WTC11 (cell line): ENCODE results near the gene PDE4A. TPM values are rescaled to one million over a fixed set of nuclear protein-coding genes. Genes with fewer than 3 reads are reported as not detected.
"Not testable (repeated sequence)": the region's sequence is repeated elsewhere in the genome, so short reads cannot be mapped to it uniquely, and the experiment has no call there.

Experiments
- ATAC-seq: fragments of 200-7000 bp; cut with Tn5 transposase; 2 replicates; pipeline ENCODE4 v1.10.0; 2021; ENCODE audit warnings: mild to moderate bottlenecking, moderate library complexity
- CTCF ChIA-PET: fragments of 300-600 bp; sonication (Branson Sonifier 250); formaldehyde crosslinking; loops from one replicate; lab custom pipeline; 2021; ENCODE audit warnings: antibody characterized with exemption; lab: Charles Lee
- POLR2A ChIA-PET: fragments of 350-600 bp; sonication (Branson Sonifier 250); formaldehyde crosslinking; loops from one replicate; lab custom pipeline; 2021; ENCODE audit warnings: antibody characterized with exemption; lab: Charles Lee
- DNase-seq: peaks from one replicate; pipeline ENCODE4 v3.0.0; 2021; ENCODE audit warnings: low spot score
- H3K27ac Mint-ChIP-seq: 2 replicates; pipeline ENCODE4 v1.8.0; 2021; ENCODE audit warnings: mixed read lengths
- H3K27me3 Mint-ChIP-seq: 2 replicates; pipeline ENCODE4 v1.8.0; 2021; ENCODE audit warnings: low read depth, mild to moderate bottlenecking, moderate library complexity, mixed read lengths
- H3K36me3 Mint-ChIP-seq: 2 replicates; pipeline ENCODE4 v1.8.0; 2021; ENCODE audit warnings: mixed read lengths
- H3K4me1 Mint-ChIP-seq: 2 replicates; pipeline ENCODE4 v1.8.0; 2022; ENCODE audit warnings: mixed read lengths
- H3K4me3 Mint-ChIP-seq: 2 replicates; pipeline ENCODE4 v1.8.0; 2021; ENCODE audit warnings: mild to moderate bottlenecking, moderate library complexity, mixed read lengths
- H3K9me3 Mint-ChIP-seq: 2 replicates; pipeline ENCODE4 v1.8.0; 2021; ENCODE audit warnings: mixed read lengths
- AR ChIP-seq: fragments of 250-450 bp; sonication (Bioruptor Pico); IDR thresholded peaks from 2 replicates; pipeline ENCODE4 v1.9.0; 2021; ENCODE audit warnings: mild to moderate bottlenecking
- E2F5 ChIP-seq: sonication (generic); formaldehyde crosslinking; IDR thresholded peaks from 2 replicates; pipeline ENCODE4 v1.8.1; 2022; ENCODE audit warnings: mild to moderate bottlenecking, moderate library complexity, missing genetic modification reagents
- ETV6 ChIP-seq: sonication (generic); formaldehyde crosslinking; IDR thresholded peaks from 2 replicates; pipeline ENCODE4 v1.8.1; 2022; ENCODE audit warnings: mild to moderate bottlenecking, missing genetic modification reagents
- NFATC4 ChIP-seq: fragments of 250-450 bp; sonication (Bioruptor Pico); IDR thresholded peaks from 2 replicates; pipeline ENCODE4 v1.9.0; 2021; ENCODE audit warnings: mild to moderate bottlenecking
- NFYB ChIP-seq: sonication (generic); formaldehyde crosslinking; conservative IDR thresholded peaks from 2 replicates; pipeline ENCODE4 v1.8.0; 2022; ENCODE audit warnings: low read depth, missing genetic modification reagents
- PRRX2 ChIP-seq: fragments of 250-450 bp; sonication (Bioruptor Pico); IDR thresholded peaks from 2 replicates; pipeline ENCODE4 v1.8.0; 2021; ENCODE audit warnings: mild to moderate bottlenecking
- SP1 ChIP-seq: sonication (generic); formaldehyde crosslinking; conservative IDR thresholded peaks from 2 replicates; pipeline ENCODE4 v1.8.1; 2022; ENCODE audit warnings: missing genetic modification reagents
- TCF7 ChIP-seq: sonication (generic); formaldehyde crosslinking; IDR thresholded peaks from 2 replicates; pipeline ENCODE4 v1.8.0; 2022; ENCODE audit warnings: mild to moderate bottlenecking, low read depth, missing genetic modification reagents, moderate library complexity
- ZNF121 ChIP-seq: sonication (generic); formaldehyde crosslinking; IDR thresholded peaks from 2 replicates; pipeline ENCODE4 v1.8.0; 2023; ENCODE audit warnings: missing genetic modification reagents
- ZNF423 ChIP-seq: fragments of 250-450 bp; sonication (Bioruptor Pico); IDR thresholded peaks from 2 replicates; pipeline ENCODE4 v2.1.2; 2022; ENCODE audit warnings: mild to moderate bottlenecking, moderate library complexity
- ZNF425 ChIP-seq: fragments of 250-450 bp; sonication (Bioruptor Pico); conservative IDR thresholded peaks from 2 replicates; pipeline ENCODE4 v1.9.0; 2021; ENCODE audit warnings: mild to moderate bottlenecking
- total RNA-seq: library from RNA; stranded (reverse); gene quantifications from 3 replicates; pipeline ENCODE4 v1.2.3, GENCODE V29; 2021
- TF ChIP-seq, protein P1 (sequence below): sonication (generic); formaldehyde crosslinking; IDR thresholded peaks from 2 replicates; pipeline ENCODE4 v1.8.1; 2022; ENCODE audit warnings: low read depth, mild to moderate bottlenecking, moderate library complexity, missing genetic modification reagents, borderline replicate concordance
- TF ChIP-seq, protein P2 (sequence below): sonication (generic); formaldehyde crosslinking; IDR thresholded peaks from 2 replicates; pipeline ENCODE4 v1.8.1; 2022; ENCODE audit warnings: mild to moderate bottlenecking, missing genetic modification reagents, moderate library complexity, borderline replicate concordance
- TF ChIP-seq, protein P3 (sequence below): sonication (generic); formaldehyde crosslinking; conservative IDR thresholded peaks from 2 replicates; pipeline ENCODE4 v1.8.1; 2023; ENCODE audit warnings: mild to moderate bottlenecking, low read depth, missing genetic modification reagents, moderate library complexity

Gene PDE4A
- total RNA-seq, 1 experiment from 2014 or later: 5.9 TPM

GRCh38 chr19:10453852-10454251 lies 33.5 kb downstream of the PDE4A start:
- TF ChIP-seq ZNF423 (CRISPR knock-in tag) (no peak), ZNF425 (CRISPR knock-in tag) (no peak), ETV6 (no peak), NFATC4 (CRISPR knock-in tag) (no peak), SP1 (CRISPR knock-in tag) (no peak), TCF7 (CRISPR knock-in tag) (no peak), ZNF121 (CRISPR knock-in tag) (no peak)
- TF ChIP-seq, protein P1, sequence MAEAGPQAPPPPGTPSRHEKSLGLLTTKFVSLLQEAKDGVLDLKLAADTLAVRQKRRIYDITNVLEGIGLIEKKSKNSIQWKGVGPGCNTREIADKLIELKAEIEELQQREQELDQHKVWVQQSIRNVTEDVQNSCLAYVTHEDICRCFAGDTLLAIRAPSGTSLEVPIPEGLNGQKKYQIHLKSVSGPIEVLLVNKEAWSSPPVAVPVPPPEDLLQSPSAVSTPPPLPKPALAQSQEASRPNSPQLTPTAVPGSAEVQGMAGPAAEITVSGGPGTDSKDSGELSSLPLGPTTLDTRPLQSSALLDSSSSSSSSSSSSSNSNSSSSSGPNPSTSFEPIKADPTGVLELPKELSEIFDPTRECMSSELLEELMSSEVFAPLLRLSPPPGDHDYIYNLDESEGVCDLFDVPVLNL (CRISPR knock-in tag): no peak
- TF ChIP-seq, protein P2, sequence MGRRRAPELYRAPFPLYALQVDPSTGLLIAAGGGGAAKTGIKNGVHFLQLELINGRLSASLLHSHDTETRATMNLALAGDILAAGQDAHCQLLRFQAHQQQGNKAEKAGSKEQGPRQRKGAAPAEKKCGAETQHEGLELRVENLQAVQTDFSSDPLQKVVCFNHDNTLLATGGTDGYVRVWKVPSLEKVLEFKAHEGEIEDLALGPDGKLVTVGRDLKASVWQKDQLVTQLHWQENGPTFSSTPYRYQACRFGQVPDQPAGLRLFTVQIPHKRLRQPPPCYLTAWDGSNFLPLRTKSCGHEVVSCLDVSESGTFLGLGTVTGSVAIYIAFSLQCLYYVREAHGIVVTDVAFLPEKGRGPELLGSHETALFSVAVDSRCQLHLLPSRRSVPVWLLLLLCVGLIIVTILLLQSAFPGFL (CRISPR knock-in tag): no peak
- POLR2A ChIA-PET: no interaction called here
- Mint-ChIP-seq H3K27ac (no peak overlapping the region), H3K36me3 (no peaks in the 10 kb centered on the region), H3K4me1 (peaks cover 6% of the 10 kb centered on the region), H3K4me3 (no peak overlapping the region), H3K27me3 (no peaks in the 10 kb centered on the region; the same call in 1 of the 2 replicates), H3K9me3 (no peaks in the 10 kb centered on the region)
- CTCF ChIA-PET: interaction anchor here (0.6 to 2.0 kb wide), 13 partner anchors 12 to 568 kb away, joined by 3 to 15 read pairs (median 3); partner anchors contain the start of gene ATG4D
- ATAC-seq (no peak), DNase-seq (no peak)

DNA sequence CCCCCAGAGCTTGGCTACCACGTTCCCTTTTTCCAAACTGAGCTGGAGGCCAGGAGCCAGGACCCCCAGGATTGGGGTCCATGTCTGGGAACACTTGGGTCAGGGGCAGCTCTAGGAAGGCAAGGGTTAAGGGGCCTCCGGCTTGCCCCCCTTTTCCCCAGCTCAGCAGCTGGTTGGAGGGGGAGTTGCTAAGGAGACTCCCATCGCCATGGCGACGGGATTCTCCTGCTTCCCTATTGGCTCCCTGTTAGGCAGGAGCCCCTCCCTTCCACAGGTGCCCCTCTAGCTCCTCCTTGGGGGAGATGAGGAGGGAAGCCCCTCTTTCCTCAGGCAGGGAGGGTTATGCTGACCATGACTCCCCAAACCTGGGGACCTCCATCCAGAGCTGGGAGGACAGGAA lies 33.9 kb downstream of the PDE4A start:
- TF ChIP-seq NFYB (CRISPR knock-in tag): peak; percentile 58
- TF ChIP-seq E2F5 (CRISPR knock-in tag): no peak
- no peak for TF ChIP-seq PRRX2 (CRISPR knock-in tag)
- no peak for TF ChIP-seq AR (CRISPR knock-in tag)
- TF ChIP-seq, protein P3, sequence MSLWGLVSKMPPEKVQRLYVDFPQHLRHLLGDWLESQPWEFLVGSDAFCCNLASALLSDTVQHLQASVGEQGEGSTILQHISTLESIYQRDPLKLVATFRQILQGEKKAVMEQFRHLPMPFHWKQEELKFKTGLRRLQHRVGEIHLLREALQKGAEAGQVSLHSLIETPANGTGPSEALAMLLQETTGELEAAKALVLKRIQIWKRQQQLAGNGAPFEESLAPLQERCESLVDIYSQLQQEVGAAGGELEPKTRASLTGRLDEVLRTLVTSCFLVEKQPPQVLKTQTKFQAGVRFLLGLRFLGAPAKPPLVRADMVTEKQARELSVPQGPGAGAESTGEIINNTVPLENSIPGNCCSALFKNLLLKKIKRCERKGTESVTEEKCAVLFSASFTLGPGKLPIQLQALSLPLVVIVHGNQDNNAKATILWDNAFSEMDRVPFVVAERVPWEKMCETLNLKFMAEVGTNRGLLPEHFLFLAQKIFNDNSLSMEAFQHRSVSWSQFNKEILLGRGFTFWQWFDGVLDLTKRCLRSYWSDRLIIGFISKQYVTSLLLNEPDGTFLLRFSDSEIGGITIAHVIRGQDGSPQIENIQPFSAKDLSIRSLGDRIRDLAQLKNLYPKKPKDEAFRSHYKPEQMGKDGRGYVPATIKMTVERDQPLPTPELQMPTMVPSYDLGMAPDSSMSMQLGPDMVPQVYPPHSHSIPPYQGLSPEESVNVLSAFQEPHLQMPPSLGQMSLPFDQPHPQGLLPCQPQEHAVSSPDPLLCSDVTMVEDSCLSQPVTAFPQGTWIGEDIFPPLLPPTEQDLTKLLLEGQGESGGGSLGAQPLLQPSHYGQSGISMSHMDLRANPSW (CRISPR knock-in tag): no peak
- TF ChIP-seq SP1 (CRISPR knock-in tag): 0 out of 2 replicates have a peak, but pooled peaks have one; percentile 30
- CTCF ChIA-PET: interaction anchor here (0.6 to 2.0 kb wide), 14 partner anchors 12 to 569 kb away, joined by 3 to 15 read pairs (median 3); partner anchors contain the start of gene ATG4D
- POLR2A ChIA-PET: no interaction called here
- no peaks in the 10 kb centered on the region for H3K9me3 Mint-ChIP-seq
- no peaks in the 10 kb centered on the region; the same call in 1 of the 2 replicates for H3K27me3 Mint-ChIP-seq
- DNase-seq (peak; percentile 81), ATAC-seq (peak; percentile 76)
- H3K27ac Mint-ChIP-seq: no peak overlapping the region
- H3K4me3 Mint-ChIP-seq: no peak overlapping the region
- peaks cover 6% of the 10 kb centered on the region for H3K4me1 Mint-ChIP-seq
- no peaks in the 10 kb centered on the region for H3K36me3 Mint-ChIP-seq

- DNase-seq, H3K9me3 Mint-ChIP-seq, ATAC-seq, H3K4me3 Mint-ChIP-seq, H3K27ac Mint-ChIP-seq, H3K36me3 Mint-ChIP-seq, POLR2A ChIA-PET, H3K4me1 Mint-ChIP-seq: not testable (repeated sequence)
- CTCF ChIA-PET: interaction anchor here (1.2 to 1.8 kb wide), 2 partner anchors 20 to 35 kb away, joined by 3 to 6 read pairs; no protein-coding TSS in a partner anchor
- peaks cover 19% of the 10 kb centered on the region for H3K27me3 Mint-ChIP-seq
Observed at GRCh38 chr19:10458733-10459132, 38.4 kb downstream of the PDE4A start.
